ENCODE results near the gene BHLHA15. TPM values are rescaled to one million over a fixed set of nuclear protein-coding genes. Genes with fewer than 3 reads are reported as not detected.

BHLHA15 gene
- total and polyA plus RNA-seq, 2 of the 8 experiments (the other 6 are each of a cell fraction or from before 2014, with no cell fraction given): 1.1 to 2.7 TPM

- no peak for TF ChIP-seq SIX5 (IDR thresholded peaks at IDR 0.05; ENCODE audit: low read depth, low read length)
- TF ChIP-seq HDAC6 (IDR thresholded peaks at IDR 0.05; ENCODE audit: low read depth, low read length): no peak
- no peak for TF ChIP-seq ASH2L (IDR thresholded peaks at IDR 0.05; ENCODE audit: low read length)
- TF ChIP-seq RBBP5 (IDR thresholded peaks at IDR 0.05; ENCODE audit: borderline replicate concordance, low read depth, low read length): no peak
- TF ChIP-seq TBP (IDR thresholded peaks at IDR 0.05; ENCODE audit: low read depth, low read length): no peak
- TF ChIP-seq HDAC2 (IDR thresholded peaks at IDR 0.05; ENCODE audit: borderline replicate concordance in 1 of 2, low read depth in 2 of 2, low read length in 2 of 2): no peak
- no peak for TF ChIP-seq SRF (IDR thresholded peaks at IDR 0.05; ENCODE audit: low read depth, low read length)
- no peak for TF ChIP-seq RNF2 (IDR thresholded peaks at IDR 0.05; ENCODE audit: borderline replicate concordance, low read depth, low read length, missing control alignments, poor library complexity, severe bottlenecking)
- no peak for TF ChIP-seq EGR1 (IDR thresholded peaks at IDR 0.05; ENCODE audit: borderline replicate concordance, low read depth, low read length)
- TF ChIP-seq GTF2F1 (IDR thresholded peaks at IDR 0.05; ENCODE audit: borderline replicate concordance, low read depth, low read length): no peak
- TF ChIP-seq NANOG (IDR thresholded peaks at IDR 0.05; ENCODE audit: insufficient read depth, low read depth, low read length, poor library complexity, severe bottlenecking): no peak
- TF ChIP-seq JUN (IDR thresholded peaks at IDR 0.05; ENCODE audit: low read depth, low read length): no peak
These were observed 22.2 kb downstream of the BHLHA15 start (continued) for GRCh38 chr7:98233219-98234070.

Data from H1 (cell line).